Mesendoderm (in vitro differentiated cells): ENCODE data around the gene CLSTN1.

Source experiments
- DNase-seq: peaks from one replicate; pipeline ENCODE4 v3.0.0; 2013
- H2AK5ac ChIP-seq: 2 replicates; pipeline ENCODE4 v1.6.1; 2013; ENCODE audit warnings: low read length, inconsistent platforms
- H2BK120ac ChIP-seq: 2 replicates; pipeline ENCODE4 v1.6.1; 2013; ENCODE audit warnings: low read depth, mild to moderate bottlenecking, low read length, moderate library complexity, mixed read lengths
- H2BK15ac ChIP-seq: replicated peaks from 2 replicates; pipeline ENCODE4 v1.6.1; 2013; ENCODE audit warnings: low read depth, mild to moderate bottlenecking, moderate library complexity
- H2BK5ac ChIP-seq: 2 replicates; pipeline ENCODE4 v1.6.1; 2013; ENCODE audit warnings: low read length, inconsistent platforms
- H3K18ac ChIP-seq: 2 replicates; pipeline ENCODE4 v1.6.1; 2013; ENCODE audit warnings: mild to moderate bottlenecking, low read length, mixed read lengths
- H3K23ac ChIP-seq: one replicate; pipeline ENCODE4 v1.6.1; 2013; ENCODE audit warnings: low read length
- H3K27ac ChIP-seq: 2 replicates; pipeline ENCODE4 v1.5.1; 2013; ENCODE audit warnings: low read depth, mild to moderate bottlenecking, inconsistent platforms, low read length, moderate library complexity
- H3K27me3 ChIP-seq: 2 replicates; pipeline ENCODE4 v1.6.1; 2013; ENCODE audit warnings: low read length, control low read depth, mild to moderate bottlenecking, inconsistent platforms; ENCODE audit not compliant: insufficient read depth, poor library complexity
- H3K36me3 ChIP-seq: 2 replicates; pipeline ENCODE4 v1.6.1; 2013; ENCODE audit warnings: low read length, inconsistent platforms; ENCODE audit not compliant: control insufficient read depth, insufficient read depth
- H3K4ac ChIP-seq: one replicate; pipeline ENCODE4 v1.6.1; 2013; ENCODE audit warnings: low read depth, mild to moderate bottlenecking, low read length, moderate library complexity
- H3K4me1 ChIP-seq: 2 replicates; pipeline ENCODE4 v1.6.1; 2013; ENCODE audit warnings: low read depth, low read length, inconsistent platforms; ENCODE audit not compliant: control insufficient read depth
- H3K4me2 ChIP-seq: 2 replicates; pipeline ENCODE4 v1.6.1; 2013; ENCODE audit warnings: low read length
- H3K4me3 ChIP-seq: 2 replicates; pipeline ENCODE4 v1.5.1; 2013; ENCODE audit warnings: mild to moderate bottlenecking, low read length
- H3K56ac ChIP-seq: one replicate; pipeline ENCODE4 v1.6.1; 2013; ENCODE audit warnings: low read length
- H3K79me1 ChIP-seq: 2 replicates; pipeline ENCODE4 v1.6.1; 2013; ENCODE audit warnings: low read length, inconsistent platforms
- H3K79me2 ChIP-seq: 2 replicates; pipeline ENCODE4 v1.6.1; 2013; ENCODE audit warnings: mild to moderate bottlenecking, low read length; ENCODE audit not compliant: control insufficient read depth, insufficient read depth
- H3K9ac ChIP-seq: 2 replicates; pipeline ENCODE4 v1.6.1; 2013; ENCODE audit warnings: low read length, inconsistent platforms
- H4K5ac ChIP-seq: one replicate; pipeline ENCODE4 v1.6.1; 2013; ENCODE audit warnings: low read length
- H4K8ac ChIP-seq: one replicate; pipeline ENCODE4 v1.6.1; 2013; ENCODE audit warnings: low read depth, mild to moderate bottlenecking, control low read depth, low read length, moderate library complexity
- WGBS: extraction: QIAGEN DNeasy Blood & Tissue Kit; methylation state at CpG from one replicate; pipeline ENCODE4 v1.1.7; 2013; ENCODE audit warnings: low lambda C conversion rate, missing lambda C conversion rate; ENCODE audit not compliant: insufficient coverage; ENCODE audit errors: extremely low coverage; 5-methylcytosine and 5-hydroxymethylcytosine counted together

CLSTN1 gene

DNA sequence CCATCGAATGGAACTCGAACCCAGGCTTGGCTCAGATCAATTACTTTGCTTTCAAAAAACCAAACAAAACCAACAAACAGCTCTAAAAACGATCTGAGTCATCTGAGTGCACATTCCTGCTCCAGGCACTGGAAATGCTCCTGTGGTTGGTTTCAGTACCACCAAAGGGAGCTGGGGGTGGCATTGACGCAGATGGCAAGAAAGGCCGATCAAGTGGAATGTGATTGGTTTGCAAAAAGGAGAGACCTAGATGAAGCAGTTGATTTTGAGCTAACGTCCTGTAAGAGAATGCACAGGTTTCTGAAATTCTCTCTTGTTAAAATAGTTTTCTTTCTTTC, 132.7 kb downstream of the CLSTN1 start:
- H3K4me3 ChIP-seq = no peak overlapping the region
- H3K4me2 ChIP-seq = no peak overlapping the region
- no peak overlapping the region for H2BK120ac ChIP-seq
- no peak overlapping the region for H3K9ac ChIP-seq
- H3K27ac ChIP-seq = no peak overlapping the region
- no peak overlapping the region for H2AK5ac ChIP-seq
- no peaks in the 10 kb centered on the region for H3K79me2 ChIP-seq
- no peaks in the 10 kb centered on the region for H3K79me1 ChIP-seq
- H3K27me3 ChIP-seq = peaks cover 9% of the 10 kb centered on the region
- no peak overlapping the region for H2BK5ac ChIP-seq
- no peak for DNase-seq
- H3K4ac ChIP-seq = no peak overlapping the region
- H4K8ac ChIP-seq = no peak overlapping the region
- no CpG with 5 or more reads among the region's 6 CpGs for WGBS
- no peak overlapping the region for H3K56ac ChIP-seq
- H3K4me1 ChIP-seq = peaks cover 2% of the 10 kb centered on the region
- no peaks in the 10 kb centered on the region for H3K36me3 ChIP-seq
- H4K5ac ChIP-seq = no peak overlapping the region
- H3K23ac ChIP-seq = no peak overlapping the region
- no peak overlapping the region for H2BK15ac ChIP-seq
- H3K18ac ChIP-seq = no peak overlapping the region

DNA sequence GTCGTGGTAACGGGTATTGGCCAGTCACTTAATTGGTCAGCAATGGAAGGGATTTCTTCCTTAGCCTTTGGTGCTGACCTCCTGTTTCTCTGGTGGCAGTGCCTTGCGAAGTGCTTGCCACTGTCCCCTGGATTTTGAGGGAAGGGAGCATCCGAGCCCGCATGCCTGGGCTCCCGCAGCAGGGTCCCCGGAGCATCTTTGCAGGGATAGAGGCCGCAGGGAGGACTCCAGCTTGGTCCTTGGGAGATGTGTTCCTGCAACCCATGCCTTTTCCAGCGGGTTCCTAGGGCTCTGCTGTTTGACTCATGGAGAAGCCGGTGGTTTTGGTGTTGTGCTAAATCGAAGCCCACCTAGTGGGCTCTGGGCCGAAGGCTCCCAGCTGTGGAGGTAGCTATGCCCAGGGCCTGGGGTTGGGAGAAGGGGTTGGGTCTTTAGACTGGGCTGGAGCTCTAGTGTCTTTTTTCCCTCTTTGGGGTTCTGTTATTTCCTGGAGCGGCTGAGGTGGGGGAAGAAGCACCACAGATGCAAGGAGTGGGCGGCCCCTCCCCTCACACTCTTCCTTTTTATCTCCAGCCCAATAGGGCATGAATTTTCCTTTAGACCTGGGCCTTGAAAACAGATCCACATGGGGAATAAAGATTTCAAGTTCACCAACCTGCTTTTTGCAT, 133.2 kb downstream of the CLSTN1 start:
- no CpG with 5 or more reads among the region's 14 CpGs for WGBS
- H3K4ac ChIP-seq = no peak overlapping the region
- no peak for DNase-seq
- H3K27ac ChIP-seq = no peak overlapping the region
- H4K5ac ChIP-seq = no peak overlapping the region
- H2BK120ac ChIP-seq = no peak overlapping the region
- no peak overlapping the region for H4K8ac ChIP-seq
- H3K56ac ChIP-seq = peak overlapping the region; percentile 88
- no peak overlapping the region for H2BK5ac ChIP-seq
- H3K36me3 ChIP-seq = no peaks in the 10 kb centered on the region
- H3K4me2 ChIP-seq = peak overlapping the region; percentile 65
- no peak overlapping the region for H3K4me3 ChIP-seq
- H2BK15ac ChIP-seq = no peak overlapping the region
- no peaks in the 10 kb centered on the region for H3K79me1 ChIP-seq
- H3K9ac ChIP-seq = peak overlapping the region; percentile 61
- peaks cover 2% of the 10 kb centered on the region for H3K4me1 ChIP-seq
- H3K18ac ChIP-seq = no peak overlapping the region
- H3K27me3 ChIP-seq = peaks cover 9% of the 10 kb centered on the region
- H3K23ac ChIP-seq = no peak overlapping the region
- H2AK5ac ChIP-seq = no peak overlapping the region
- H3K79me2 ChIP-seq = no peaks in the 10 kb centered on the region

DNA sequence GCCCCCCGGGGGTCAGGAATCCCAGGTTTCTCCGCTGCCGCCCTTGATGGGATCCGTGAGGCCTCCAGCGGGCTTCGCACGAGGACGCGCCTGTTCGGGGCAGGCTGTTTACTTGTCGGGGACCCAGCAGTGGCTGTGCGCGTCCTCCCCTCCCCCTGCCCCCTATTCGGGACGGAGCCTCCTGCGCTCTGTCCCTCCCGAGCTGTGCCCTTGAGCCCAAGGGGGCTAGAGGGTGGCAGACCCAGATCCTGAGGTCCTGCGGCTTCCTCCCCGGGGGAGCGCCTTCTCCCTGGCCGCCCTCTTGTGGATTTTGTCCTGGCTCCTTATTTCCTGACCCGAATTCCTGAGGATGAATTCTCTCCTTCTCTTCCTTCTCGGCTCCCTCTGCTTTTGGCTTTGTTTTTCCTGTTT, 133.8 kb downstream of the CLSTN1 start:
- peak; percentile 52 for DNase-seq
- Histone ChIP-seq H4K5ac (no peak overlapping the region), H2BK15ac (no peak overlapping the region), H3K36me3 (no peaks in the 10 kb centered on the region), H2AK5ac (no peak overlapping the region), H3K4ac (no peak overlapping the region), H3K9ac (peak overlapping the region; percentile 61), H4K8ac (no peak overlapping the region), H3K4me3 (peak overlapping the region; percentile 14), H2BK120ac (no peak overlapping the region), H3K56ac (peak overlapping the region; percentile 88), H3K27me3 (peaks cover 9% of the 10 kb centered on the region), H3K27ac (no peak overlapping the region), H2BK5ac (no peak overlapping the region), H3K79me1 (no peaks in the 10 kb centered on the region), H3K4me1 (peaks cover 2% of the 10 kb centered on the region), H3K18ac (peak overlapping the region; percentile 46), H3K79me2 (no peaks in the 10 kb centered on the region), H3K4me2 (peak overlapping the region; percentile 65), H3K23ac (no peak overlapping the region)
- WGBS = no CpG with 5 or more reads among the region's 23 CpGs

DNA sequence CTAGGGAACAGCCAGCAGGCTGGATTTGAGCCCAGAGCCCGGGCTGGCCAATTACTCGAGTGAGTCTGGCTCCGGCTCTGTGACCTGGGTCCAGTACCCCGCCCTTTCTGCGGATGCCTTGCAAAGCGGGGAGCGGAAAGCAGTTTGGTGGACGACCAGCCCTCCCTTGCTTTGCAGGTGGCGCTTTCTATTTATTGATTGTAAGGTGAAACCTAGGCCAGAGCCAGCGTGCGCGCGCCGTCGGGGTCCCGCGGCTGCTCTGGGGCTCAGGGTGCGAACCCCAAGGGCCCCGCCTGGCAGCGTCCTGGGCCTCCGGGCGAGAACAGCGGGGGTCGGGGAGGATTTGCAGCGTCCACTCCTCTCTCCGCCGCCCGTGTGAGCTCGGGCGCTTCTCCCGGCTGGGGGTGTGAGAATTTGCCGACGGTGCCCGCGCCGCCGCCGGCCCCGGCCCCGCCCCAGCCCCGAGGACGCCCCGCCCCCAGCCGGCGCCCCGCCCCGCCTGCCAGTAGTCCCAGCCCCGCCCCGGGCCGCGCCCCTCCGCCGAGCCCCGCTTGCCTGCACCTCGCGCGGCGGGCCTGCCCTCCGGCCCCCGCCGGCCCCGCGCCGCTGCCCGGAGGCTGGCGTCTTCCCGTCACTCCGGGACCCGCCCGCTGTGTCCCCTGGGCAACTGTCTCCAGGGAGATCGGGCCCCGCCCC, 134.6 kb downstream of the CLSTN1 start:
- no peaks in the 10 kb centered on the region for H3K36me3 ChIP-seq
- H2BK120ac ChIP-seq = no peak overlapping the region
- H3K79me2 ChIP-seq = no peaks in the 10 kb centered on the region
- no peak overlapping the region for H3K27ac ChIP-seq
- H3K79me1 ChIP-seq = no peaks in the 10 kb centered on the region
- peaks cover 9% of the 10 kb centered on the region for H3K27me3 ChIP-seq
- H2BK5ac ChIP-seq = no peak overlapping the region
- peak; percentile 77 for DNase-seq
- no peak overlapping the region for H2BK15ac ChIP-seq
- H3K9ac ChIP-seq = peak overlapping the region; percentile 6
- H3K56ac ChIP-seq = peak overlapping the region; percentile 67
- no peak overlapping the region for H4K5ac ChIP-seq
- no peak overlapping the region for H2AK5ac ChIP-seq
- H3K23ac ChIP-seq = no peak overlapping the region
- H3K4me2 ChIP-seq = peak overlapping the region; percentile 71
- H3K4me1 ChIP-seq = peaks cover 2% of the 10 kb centered on the region
- no CpG with 5 or more reads among the region's 72 CpGs for WGBS
- peak overlapping the region; percentile 46 for H3K18ac ChIP-seq
- no peak overlapping the region for H3K4me3 ChIP-seq
- no peak overlapping the region for H4K8ac ChIP-seq
- no peak overlapping the region for H3K4ac ChIP-seq

DNA sequence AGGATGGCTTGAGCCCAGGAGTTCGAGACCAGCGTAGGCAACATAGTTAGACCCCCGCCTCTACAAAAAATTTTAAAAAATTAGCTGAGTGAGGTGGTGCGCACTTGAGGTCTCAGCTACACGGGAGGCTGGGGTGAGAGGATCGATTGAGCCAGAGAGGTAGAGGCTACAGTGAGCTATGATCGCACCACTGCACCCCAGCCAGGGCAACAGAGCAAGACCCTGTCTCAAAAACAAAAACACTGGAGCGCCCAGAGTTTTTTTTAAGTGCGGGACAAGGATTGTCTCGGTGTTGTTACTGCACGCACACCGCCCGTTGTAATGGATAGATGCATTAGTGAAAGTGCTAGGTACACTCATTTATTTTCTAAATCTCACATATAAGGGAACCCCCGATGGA, 135.2 kb downstream of the CLSTN1 start:
- no peaks in the 10 kb centered on the region for H3K79me2 ChIP-seq
- no peak overlapping the region for H3K9ac ChIP-seq
- H2BK15ac ChIP-seq = no peak overlapping the region
- no peak overlapping the region for H2BK120ac ChIP-seq
- no peak overlapping the region for H3K4ac ChIP-seq
- H3K56ac ChIP-seq = peak overlapping the region; percentile 9
- no peak overlapping the region for H3K18ac ChIP-seq
- H2AK5ac ChIP-seq = no peak overlapping the region
- DNase-seq = no peak
- peaks cover 9% of the 10 kb centered on the region for H3K27me3 ChIP-seq
- H3K4me1 ChIP-seq = peaks cover 2% of the 10 kb centered on the region
- no peak overlapping the region for H4K5ac ChIP-seq
- no peaks in the 10 kb centered on the region for H3K36me3 ChIP-seq
- no peak overlapping the region for H3K23ac ChIP-seq
- H2BK5ac ChIP-seq = no peak overlapping the region
- no peak overlapping the region for H3K4me3 ChIP-seq
- WGBS = no CpG with 5 or more reads among the region's 14 CpGs
- H3K4me2 ChIP-seq = peak overlapping the region; percentile 71
- no peak overlapping the region for H3K27ac ChIP-seq
- H3K79me1 ChIP-seq = no peaks in the 10 kb centered on the region
- no peak overlapping the region for H4K8ac ChIP-seq
